HepG2 (cell line): Measurements from ENCODE around the gene DTD2. TPM values are rescaled to one million over a fixed set of nuclear protein-coding genes. Genes with fewer than 3 reads are reported as not detected.

Experiments used
- CREB3 ChIP-seq: sonication (generic); formaldehyde crosslinking; IDR thresholded peaks from 2 replicates; pipeline ENCODE4 v1.5.0; 2020; ENCODE audit warnings: missing genetic modification reagents
- DR1 ChIP-seq: sonication (generic); formaldehyde crosslinking; IDR thresholded peaks from 2 replicates; pipeline ENCODE4 v1.8.0; 2021; ENCODE audit warnings: mild to moderate bottlenecking, missing genetic modification reagents, inconsistent platforms
- NBN ChIP-seq: fragments of 450-650 bp; conservative IDR thresholded peaks from 2 replicates; pipeline ENCODE4 v1.6.1; 2017
- PHB2 ChIP-seq: fragments of 450-650 bp; IDR thresholded peaks from 2 replicates; pipeline ENCODE4 v1.6.1; 2018; ENCODE audit not compliant: partially characterized antibody
- PRDM10 ChIP-seq: sonication (generic); formaldehyde crosslinking; IDR thresholded peaks from 2 replicates; pipeline ENCODE4 v1.4.0; 2020; ENCODE audit warnings: low read depth, missing genetic modification reagents
- RBM39 ChIP-seq: fragments of 200-400 bp; formaldehyde crosslinking; IDR thresholded peaks from one replicate; pipeline ENCODE4 v1.6.1; 2018; ENCODE audit warnings: antibody characterized with exemption, mild to moderate bottlenecking, low read depth, low read length; ENCODE audit not compliant: poor library complexity, severe bottlenecking
- RNF2 ChIP-seq: fragments of 450-650 bp; conservative IDR thresholded peaks from 2 replicates; pipeline ENCODE4 v1.6.1; 2016; ENCODE audit warnings: low read depth
- SIN3B ChIP-seq: fragments of 150-350 bp; IDR thresholded peaks from 2 replicates; pipeline ENCODE4 v1.6.1; 2014; ENCODE audit warnings: low read length
- SOX5 ChIP-seq: IDR thresholded peaks from 2 replicates; pipeline ENCODE4 v1.6.1; 2016; ENCODE audit warnings: borderline replicate concordance
- ZBTB2 ChIP-seq: sonication (generic); formaldehyde crosslinking; IDR thresholded peaks from 2 replicates; pipeline ENCODE4 v1.8.0; 2022; ENCODE audit warnings: low read depth, missing genetic modification reagents
- ZNF615 ChIP-seq: sonication (generic); formaldehyde crosslinking; IDR thresholded peaks from 2 replicates; pipeline ENCODE4 v1.5.0; 2020; ENCODE audit warnings: mild to moderate bottlenecking, missing genetic modification reagents, borderline replicate concordance
- ZNF770 ChIP-seq: sonication (generic); formaldehyde crosslinking; IDR thresholded peaks from 2 replicates; pipeline ENCODE4 v1.5.0; 2020; ENCODE audit warnings: mild to moderate bottlenecking, missing genetic modification reagents
- polyA plus RNA-seq, 8 experiments: library from polyadenylated mRNA; depleted of rRNA in 3 of 8; stranded (reverse) in 7 of 8; unstranded in 1 of 8; fragments of >200 nt; fragmentation: Illumina TruSeq in 4 of 8; extraction: Trizol in 4 of 8; gene quantifications; 2 replicates each; pipeline versions ENCODE4 v1.2.1 to v1.2.3, GENCODE V29; 2011 to 2016; ENCODE audit warnings: low read depth in 4 of 8, missing spikeins in 1 of 8, mixed read lengths in 1 of 8; ENCODE audit not compliant: insufficient read depth in 1 of 8
- total RNA-seq, 5 experiments: library from RNA; depleted of rRNA; stranded (reverse); fragments of >200 nt; fragmentation: Illumina TruSeq; extraction: Trizol; gene quantifications; 2 replicates each; pipeline ENCODE4 v1.2.3, GENCODE V29; 2016; ENCODE audit warnings: low read depth in 1 of 5
- TF ChIP-seq, protein P1 (sequence below): sonication (generic); formaldehyde crosslinking; IDR thresholded peaks from 2 replicates; pipeline ENCODE4 v1.4.0; 2020; ENCODE audit warnings: mild to moderate bottlenecking, missing genetic modification reagents, borderline replicate concordance
- TF ChIP-seq, protein P2 (sequence below): sonication (generic); formaldehyde crosslinking; IDR thresholded peaks from 2 replicates; pipeline ENCODE4 v1.4.0; 2020; ENCODE audit warnings: missing genetic modification reagents
- TF ChIP-seq, protein P3 (sequence below): sonication (generic); formaldehyde crosslinking; IDR thresholded peaks from 2 replicates; pipeline ENCODE4 v1.8.0; 2022; ENCODE audit warnings: mild to moderate bottlenecking, missing genetic modification reagents; ENCODE audit not compliant: insufficient replicate concordance

The DTD2 gene
- total and polyA plus RNA-seq, 2 of the 13 experiments (the other 11 are each of a cell fraction or from before 2014, with no cell fraction given), result 22.3 to 49.8 TPM

GRCh38 chr14:31457665-31458659, 656 bp upstream of the DTD2 start (continued):
- TF ChIP-seq DR1 (CRISPR knock-in tag) (no peak), SIN3B (peak; percentile 10; the same call in 1 of the 2 replicates), PRDM10 (no peak), PHB2 (no peak), RNF2 (peak; percentile 81), ZBTB2 (CRISPR knock-in tag) (no peak), ZNF615 (CRISPR knock-in tag) (no peak), CREB3 (CRISPR knock-in tag) (no peak), NBN (no peak), SOX5 (CRISPR knock-in tag) (peak; percentile 93), RBM39 (no peak), ZNF770 (CRISPR knock-in tag) (no peak)
- TF ChIP-seq, protein P1, sequence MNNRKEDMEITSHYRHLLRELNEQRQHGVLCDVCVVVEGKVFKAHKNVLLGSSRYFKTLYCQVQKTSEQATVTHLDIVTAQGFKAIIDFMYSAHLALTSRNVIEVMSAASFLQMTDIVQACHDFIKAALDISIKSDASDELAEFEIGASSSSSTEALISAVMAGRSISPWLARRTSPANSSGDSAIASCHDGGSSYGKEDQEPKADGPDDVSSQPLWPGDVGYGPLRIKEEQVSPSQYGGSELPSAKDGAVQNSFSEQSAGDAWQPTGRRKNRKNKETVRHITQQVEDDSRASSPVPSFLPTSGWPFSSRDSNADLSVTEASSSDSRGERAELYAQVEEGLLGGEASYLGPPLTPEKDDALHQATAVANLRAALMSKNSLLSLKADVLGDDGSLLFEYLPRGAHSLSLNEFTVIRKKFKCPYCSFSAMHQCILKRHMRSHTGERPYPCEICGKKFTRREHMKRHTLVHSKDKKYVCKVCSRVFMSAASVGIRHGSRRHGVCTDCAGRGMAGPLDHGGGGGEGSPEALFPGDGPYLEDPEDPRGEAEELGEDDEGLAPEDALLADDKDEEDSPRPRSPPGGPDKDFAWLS (CRISPR knock-in tag), result no peak
- TF ChIP-seq, protein P2, sequence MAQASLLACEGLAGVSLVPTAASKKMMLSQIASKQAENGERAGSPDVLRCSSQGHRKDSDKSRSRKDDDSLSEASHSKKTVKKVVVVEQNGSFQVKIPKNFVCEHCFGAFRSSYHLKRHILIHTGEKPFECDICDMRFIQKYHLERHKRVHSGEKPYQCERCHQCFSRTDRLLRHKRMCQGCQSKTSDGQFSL (CRISPR knock-in tag), result no peak
- TF ChIP-seq, protein P3, sequence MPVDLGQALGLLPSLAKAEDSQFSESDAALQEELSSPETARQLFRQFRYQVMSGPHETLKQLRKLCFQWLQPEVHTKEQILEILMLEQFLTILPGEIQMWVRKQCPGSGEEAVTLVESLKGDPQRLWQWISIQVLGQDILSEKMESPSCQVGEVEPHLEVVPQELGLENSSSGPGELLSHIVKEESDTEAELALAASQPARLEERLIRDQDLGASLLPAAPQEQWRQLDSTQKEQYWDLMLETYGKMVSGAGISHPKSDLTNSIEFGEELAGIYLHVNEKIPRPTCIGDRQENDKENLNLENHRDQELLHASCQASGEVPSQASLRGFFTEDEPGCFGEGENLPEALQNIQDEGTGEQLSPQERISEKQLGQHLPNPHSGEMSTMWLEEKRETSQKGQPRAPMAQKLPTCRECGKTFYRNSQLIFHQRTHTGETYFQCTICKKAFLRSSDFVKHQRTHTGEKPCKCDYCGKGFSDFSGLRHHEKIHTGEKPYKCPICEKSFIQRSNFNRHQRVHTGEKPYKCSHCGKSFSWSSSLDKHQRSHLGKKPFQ, result no peak
